Mesodermal cell (in vitro differentiated cells): ENCODE data around the gene ADAMTS8.

Experiments used
- H3K27ac ChIP-seq: 2 replicates; pipeline ENCODE4 v1.7.0; 2013; ENCODE audit warnings: mild to moderate bottlenecking, low read depth, low read length, moderate library complexity; ENCODE audit not compliant: severe bottlenecking
- H3K36me3 ChIP-seq: 2 replicates; pipeline ENCODE4 v1.7.1; 2013; ENCODE audit warnings: mild to moderate bottlenecking, low read length, moderate library complexity; ENCODE audit not compliant: control insufficient read depth, insufficient read depth
- H3K4me1 ChIP-seq: one replicate; pipeline ENCODE4 v1.7.1; 2013; ENCODE audit warnings: mild to moderate bottlenecking, low read length; ENCODE audit not compliant: insufficient read depth, control insufficient read depth, poor library complexity, severe bottlenecking
- H3K4me3 ChIP-seq: 2 replicates; pipeline ENCODE4 v1.7.0; 2013; ENCODE audit warnings: low read length, control low read depth, mild to moderate bottlenecking; ENCODE audit not compliant: insufficient read depth, poor library complexity, severe bottlenecking; ENCODE audit errors: extremely low read depth
- H3K9me3 ChIP-seq: 2 replicates; pipeline ENCODE4 v1.7.1; 2013; ENCODE audit warnings: mild to moderate bottlenecking, low read length, moderate library complexity; ENCODE audit not compliant: control insufficient read depth
- WGBS, 2 experiments: methylation state at CpG; one replicate each; pipeline ENCODE4 v1.1.5; 2013; ENCODE audit warnings: missing lambda C conversion rate in 2 of 2; ENCODE audit not compliant: insufficient coverage in 2 of 2; 5-methylcytosine and 5-hydroxymethylcytosine counted together

Gene ADAMTS8

GRCh38 chr11:130425156-130425555 is 3.3 kb downstream of the ADAMTS8 start:
- no peak overlapping the region for H3K4me3 ChIP-seq
- peaks cover 4% of the 10 kb centered on the region for H3K4me1 ChIP-seq
- H3K36me3 ChIP-seq = no peaks in the 10 kb centered on the region
- no peaks in the 10 kb centered on the region for H3K9me3 ChIP-seq
- no peak overlapping the region for H3K27ac ChIP-seq
- WGBS, 2 experiments = 83 to 95% methylated on average over 7 to 8 of the region's 8 CpGs

- H3K9me3 ChIP-seq = no peaks in the 10 kb centered on the region
- H3K27ac ChIP-seq = no peak overlapping the region
- no peak overlapping the region for H3K4me3 ChIP-seq
- H3K36me3 ChIP-seq = no peaks in the 10 kb centered on the region
- WGBS, 2 experiments = 91 to 93% methylated on average over 10 to 11 of the region's 14 CpGs
- H3K4me1 ChIP-seq = peaks cover 4% of the 10 kb centered on the region
Observed at GRCh38 chr11:130424613-130425140, 3.7 kb downstream of the ADAMTS8 start.

- H3K9me3 ChIP-seq = no peaks in the 10 kb centered on the region
Observed at GRCh38 chr11:130423541-130424142, 4.8 kb downstream of the ADAMTS8 start.

GRCh38 chr11:130422251-130422995 is 6.0 kb downstream of the ADAMTS8 start:
- Histone ChIP-seq H3K27ac (no peak overlapping the region), H3K4me3 (no peak overlapping the region), H3K36me3 (no peaks in the 10 kb centered on the region), H3K9me3 (no peaks in the 10 kb centered on the region), H3K4me1 (no peaks in the 10 kb centered on the region)
- WGBS, 2 experiments = 91 to 97% methylated on average over 14 to 19 of the region's 22 CpGs

More at GRCh38 chr11:130423541-130424142, 4.8 kb downstream of the ADAMTS8 start:
- Histone ChIP-seq H3K36me3 (no peaks in the 10 kb centered on the region), H3K4me3 (no peak overlapping the region), H3K27ac (no peak overlapping the region), H3K4me1 (peaks cover 2% of the 10 kb centered on the region)
- 87 to 89% methylated on average over 16 of the region's 16 CpGs for WGBS, 2 experiments

- Histone ChIP-seq H3K4me3 (no peak overlapping the region), H3K36me3 (no peaks in the 10 kb centered on the region), H3K27ac (no peak overlapping the region), H3K4me1 (no peaks in the 10 kb centered on the region), H3K9me3 (no peaks in the 10 kb centered on the region)
- 91 to 95% methylated on average over 7 of the region's 8 CpGs for WGBS, 2 experiments
Observed at GRCh38 chr11:130421697-130422096, 6.7 kb downstream of the ADAMTS8 start.

GRCh38 chr11:130421199-130421585 is 7.2 kb downstream of the ADAMTS8 start:
- H3K4me3 ChIP-seq = no peak overlapping the region
- H3K4me1 ChIP-seq = no peaks in the 10 kb centered on the region
- H3K36me3 ChIP-seq = no peaks in the 10 kb centered on the region
- whole genome bisulfite sequencing, 2 experiments = 87 to 95% methylated on average over 6 to 7 of the region's 7 CpGs
- H3K27ac ChIP-seq = no peak overlapping the region
- H3K9me3 ChIP-seq = no peaks in the 10 kb centered on the region

- no peaks in the 10 kb centered on the region for H3K36me3 ChIP-seq
- 92 to 97% methylated on average over 13 of the region's 14 CpGs for WGBS, 2 experiments
- no peaks in the 10 kb centered on the region for H3K4me1 ChIP-seq
- no peak overlapping the region for H3K4me3 ChIP-seq
- H3K9me3 ChIP-seq = no peaks in the 10 kb centered on the region
- H3K27ac ChIP-seq = no peak overlapping the region
Observed at GRCh38 chr11:130420478-130421198, 7.8 kb downstream of the ADAMTS8 start.

GRCh38 chr11:130418756-130419155 is 9.7 kb downstream of the ADAMTS8 start:
- Histone ChIP-seq H3K27ac (no peak overlapping the region), H3K4me1 (peaks cover under 1% of the 10 kb centered on the region), H3K36me3 (no peaks in the 10 kb centered on the region), H3K9me3 (no peaks in the 10 kb centered on the region), H3K4me3 (no peak overlapping the region)
- 83 to 84% methylated on average over 10 to 12 of the region's 12 CpGs for WGBS, 2 experiments

GRCh38 chr11:130418210-130418609 is 10.2 kb downstream of the ADAMTS8 start:
- no peak overlapping the region for H3K27ac ChIP-seq

GRCh38 chr11:130416906-130417305 is 11.5 kb downstream of the ADAMTS8 start:
- WGBS, 2 experiments = 91 to 96% methylated on average over 4 to 7 of the region's 11 CpGs
- no peaks in the 10 kb centered on the region for H3K36me3 ChIP-seq
- H3K9me3 ChIP-seq = no peaks in the 10 kb centered on the region
- no peak overlapping the region for H3K27ac ChIP-seq
- no peak overlapping the region for H3K4me3 ChIP-seq
- H3K4me1 ChIP-seq = peaks cover 6% of the 10 kb centered on the region

More at GRCh38 chr11:130418210-130418609, 10.2 kb downstream of the ADAMTS8 start:
- no peaks in the 10 kb centered on the region for H3K36me3 ChIP-seq
- WGBS, 2 experiments = 93 to 94% methylated on average over 4 of the region's 5 CpGs
- no peak overlapping the region for H3K4me3 ChIP-seq
- H3K4me1 ChIP-seq = peaks cover 6% of the 10 kb centered on the region
- H3K9me3 ChIP-seq = no peaks in the 10 kb centered on the region
